ENCODE data around the gene TMC7. TPM values are rescaled to one million over a fixed set of nuclear protein-coding genes. Genes with fewer than 3 reads are reported as not detected.
A peak's percentile ranks its signal among the peaks of the same experiment; 100 is the strongest.

TMC7 gene
- total RNA-seq, 1 experiment from 2014 or later, result 4.3 TPM

DNA sequence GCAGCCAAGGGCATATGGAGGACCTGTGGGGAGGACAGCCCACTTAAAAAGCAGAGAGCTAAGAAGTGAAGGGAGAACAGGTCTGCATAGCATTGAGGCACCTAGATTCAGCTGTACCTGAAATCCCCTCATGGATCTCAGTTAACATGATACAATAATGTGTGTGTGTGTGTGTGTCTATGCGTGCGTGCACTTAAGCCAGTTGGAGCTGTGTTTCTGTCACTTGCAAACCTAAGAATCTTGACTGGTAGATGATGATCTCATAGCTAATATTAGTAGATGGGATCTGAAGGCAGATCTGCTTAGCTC, 128.3 kb downstream of the TMC7 start:
- no peaks in the 10 kb centered on the region for H3K9me3 Mint-ChIP-seq
- Histone ChIP-seq H2AFZ (ENCODE audit: low read length) (no peak overlapping the region), H2AK5ac (ENCODE audit: insufficient read length, low read length) (no peak overlapping the region), H3K23me2 (ENCODE audit: insufficient read length, low read depth, low read length, poor library complexity, severe bottlenecking) (peaks cover 10% of the 10 kb centered on the region), H3K9ac (ENCODE audit: extremely low read depth, insufficient read length, low read length) (no peak overlapping the region), H3K79me1 (ENCODE audit: insufficient read depth, low read depth, low read length, poor library complexity, severe bottlenecking) (no peaks in the 10 kb centered on the region), H3K4me1 (ENCODE audit: insufficient read depth, low read length) (peaks cover 3% of the 10 kb centered on the region), H2BK12ac (ENCODE audit: insufficient read length, low read depth, low read length) (no peak overlapping the region), H3K23ac (ENCODE audit: insufficient read length, low read depth, low read length) (no peak overlapping the region), H4K91ac (ENCODE audit: insufficient read length, low read depth, low read length) (no peak overlapping the region), H4K5ac (ENCODE audit: insufficient read length, low read depth, low read length) (no peak overlapping the region), H3K4me2 (ENCODE audit: insufficient read depth, insufficient read length, low read length) (no peak overlapping the region), H2BK15ac (ENCODE audit: low read depth, low read length) (no peak overlapping the region), H3K27me3 (ENCODE audit: insufficient read depth, low read length) (peaks cover 3% of the 10 kb centered on the region; the same call in 1 of the 2 replicates), H4K20me1 (ENCODE audit: control insufficient read depth, insufficient read depth, insufficient read length) (no peaks in the 10 kb centered on the region), H3T11ph (ENCODE audit: low read length) (no peak overlapping the region), H3K9me3 (ENCODE audit: control insufficient read depth, low read depth, low read length) (no peaks in the 10 kb centered on the region), H4K8ac (replicated peaks; ENCODE audit: insufficient read length, low read depth, low read length) (no peak overlapping the region), H2BK5ac (ENCODE audit: insufficient read length, low read length) (no peak overlapping the region), H3K18ac (ENCODE audit: insufficient read length, low read depth, low read length) (no peak overlapping the region), H3K27ac (ENCODE audit: insufficient read length, low read depth, low read length) (no peak overlapping the region), H2BK120ac (ENCODE audit: low read depth, low read length, poor library complexity, severe bottlenecking) (no peak overlapping the region), H3K79me2 (ENCODE audit: insufficient read depth, low read length) (no peaks in the 10 kb centered on the region), H3K14ac (ENCODE audit: insufficient read depth, low read length) (no peak overlapping the region), H3K4ac (ENCODE audit: low read depth, low read length) (no peak overlapping the region), H3K56ac (ENCODE audit: insufficient read length, low read depth, low read length) (no peak overlapping the region), H2BK20ac (ENCODE audit: low read depth, low read length, poor library complexity, severe bottlenecking) (no peak overlapping the region)
- H3K27ac Mint-ChIP-seq, result no peak overlapping the region
- peaks cover 0 to 3% (median 1%) of the 10 kb centered on the region in 3 experiments; a peak in 2 of 7 replicates for H3K36me3 Mint-ChIP-seq (ENCODE audit: insufficient read depth in 1 of 3, low read depth in 3 of 3)
- TF ChIP-seq, protein P1, sequence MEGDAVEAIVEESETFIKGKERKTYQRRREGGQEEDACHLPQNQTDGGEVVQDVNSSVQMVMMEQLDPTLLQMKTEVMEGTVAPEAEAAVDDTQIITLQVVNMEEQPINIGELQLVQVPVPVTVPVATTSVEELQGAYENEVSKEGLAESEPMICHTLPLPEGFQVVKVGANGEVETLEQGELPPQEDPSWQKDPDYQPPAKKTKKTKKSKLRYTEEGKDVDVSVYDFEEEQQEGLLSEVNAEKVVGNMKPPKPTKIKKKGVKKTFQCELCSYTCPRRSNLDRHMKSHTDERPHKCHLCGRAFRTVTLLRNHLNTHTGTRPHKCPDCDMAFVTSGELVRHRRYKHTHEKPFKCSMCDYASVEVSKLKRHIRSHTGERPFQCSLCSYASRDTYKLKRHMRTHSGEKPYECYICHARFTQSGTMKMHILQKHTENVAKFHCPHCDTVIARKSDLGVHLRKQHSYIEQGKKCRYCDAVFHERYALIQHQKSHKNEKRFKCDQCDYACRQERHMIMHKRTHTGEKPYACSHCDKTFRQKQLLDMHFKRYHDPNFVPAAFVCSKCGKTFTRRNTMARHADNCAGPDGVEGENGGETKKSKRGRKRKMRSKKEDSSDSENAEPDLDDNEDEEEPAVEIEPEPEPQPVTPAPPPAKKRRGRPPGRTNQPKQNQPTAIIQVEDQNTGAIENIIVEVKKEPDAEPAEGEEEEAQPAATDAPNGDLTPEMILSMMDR (conservative IDR thresholded peaks at IDR 0.05), result no peak
- H3K4me1 Mint-ChIP-seq, result peaks cover 10 to 15% of the 10 kb centered on the region in 2 experiments
- no CpG with 5 or more reads among the region's 2 CpGs for WGBS (ENCODE audit: extremely low coverage, insufficient read length, low lambda C conversion rate)
- H3K4me3 Mint-ChIP-seq, result peak overlapping the region in 1 of 2 experiments; percentile 7; a peak in 1 of 5 replicates
- DNase-seq, result no peak
- peaks cover 43% of the 10 kb centered on the region for H3K27me3 Mint-ChIP-seq (ENCODE audit: low read depth)

Other genes with a start within 250 kb of the TMC7 start
- 1,968 and 1,990 TPM in 2 replicates for gene RPS15A, start 193.6 kb upstream of the TMC7 start, total RNA-seq (2021)
- 197 and 205 TPM in 2 replicates for gene ARL6IP1, start 182.4 kb upstream of the TMC7 start, total RNA-seq (2021)
- gene SMG1, start 57.5 kb upstream of the TMC7 start, total RNA-seq (2021), result 75.7 and 96.4 TPM in 2 replicates
- 26.7 and 29.6 TPM in 2 replicates for gene COQ7, start 83.7 kb downstream of the TMC7 start, total RNA-seq (2021)
- 8.8 and 9.1 TPM in 2 replicates for gene ITPRIPL2, start 130.0 kb downstream of the TMC7 start, total RNA-seq (2021)
- gene SYT17, start 184.3 kb downstream of the TMC7 start, total RNA-seq (2021), result 2.6 and 3.0 TPM in 2 replicates